Stimulated activated CD4-positive, alpha-beta T cell treated with anti-CD3 and anti-CD28 coated beads, Interleukin-12 subunit alpha, Interleukin-12 subunit beta, amount 100 ng/mL, for 24 hours (primary cell): Measurements from ENCODE around the gene TMEM86A.
A peak's percentile ranks its signal among the peaks of the same experiment; 100 is the strongest.
"Not testable (repeated sequence)": the region's sequence is repeated elsewhere in the genome, so short reads cannot be mapped to it uniquely, and the experiment has no call there.

Experiments used
- DNase-seq, 2 experiments: peaks; one replicate each; pipeline ENCODE4 v3.0.0-alpha.2; 2020; ENCODE audit warnings: low read depth in 2 of 2

The TMEM86A gene

GRCh38 chr11:18698341-18699268 lies at the start of gene TMEM86A:
TSS of gene TMEM86A (plus strand) at chr11:18698779. CDS start at chr11:18698887, 108 bp downstream.
- peak; percentile 79 to 87 for DNase-seq

DNA sequence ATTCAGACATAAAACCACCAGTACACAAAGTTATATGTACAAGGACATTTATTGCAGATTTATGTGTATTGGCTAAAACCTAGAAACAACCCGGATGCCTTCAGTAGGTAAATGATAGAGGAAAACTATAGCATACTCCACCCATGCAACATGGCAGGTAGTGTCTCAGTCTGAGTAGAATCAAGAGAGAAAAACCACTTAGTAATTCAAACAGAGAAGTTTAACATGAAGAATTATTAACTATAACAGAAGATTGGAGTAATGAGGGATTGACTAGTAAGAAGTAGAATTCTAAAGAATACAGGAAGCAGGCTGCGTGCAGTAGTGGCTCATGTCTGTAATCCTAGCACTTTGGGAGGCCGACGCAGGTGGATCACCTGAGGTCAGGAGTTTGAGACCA lies 48.2 kb upstream of the TMEM86A start:
- no peak for DNase-seq

DNA sequence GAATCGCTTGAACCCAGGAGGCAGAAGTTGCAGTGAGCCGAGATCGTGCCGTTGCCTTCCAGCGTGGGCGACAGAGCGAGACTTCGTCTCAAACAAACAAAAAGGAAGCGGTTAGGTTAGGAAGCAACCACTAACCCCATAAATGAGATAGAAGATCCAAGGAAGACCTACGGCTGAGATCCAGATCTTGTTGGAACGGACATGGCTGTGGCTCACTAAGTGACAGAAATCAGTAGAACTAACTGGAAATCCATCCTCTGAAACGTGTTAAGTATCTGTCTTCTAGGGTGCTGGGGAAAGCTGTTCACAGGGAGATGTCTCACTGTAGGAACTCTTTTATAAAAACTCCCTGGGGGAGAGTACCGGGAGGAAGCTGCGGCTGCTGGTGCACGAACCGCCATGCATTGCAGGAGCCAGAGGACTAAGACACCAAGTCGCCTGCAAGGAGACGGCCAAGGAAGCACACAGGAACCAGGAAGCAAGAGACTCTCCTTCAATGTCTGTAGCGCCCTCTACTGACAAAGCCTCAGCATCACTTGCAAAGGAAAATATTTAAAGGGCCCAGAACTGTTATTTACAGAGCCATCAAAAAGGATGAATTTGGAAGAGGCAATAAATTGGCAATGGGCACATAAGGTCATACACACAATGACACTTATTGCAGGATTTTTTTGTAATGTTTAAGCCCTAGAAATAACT lies 47.6 kb upstream of the TMEM86A start:
- DNase-seq = peak in 1 of 2 experiments; percentile 12

GRCh38 chr11:18657673-18658072 lies 40.9 kb upstream of the TMEM86A start:
- DNase-seq = no peak

DNA sequence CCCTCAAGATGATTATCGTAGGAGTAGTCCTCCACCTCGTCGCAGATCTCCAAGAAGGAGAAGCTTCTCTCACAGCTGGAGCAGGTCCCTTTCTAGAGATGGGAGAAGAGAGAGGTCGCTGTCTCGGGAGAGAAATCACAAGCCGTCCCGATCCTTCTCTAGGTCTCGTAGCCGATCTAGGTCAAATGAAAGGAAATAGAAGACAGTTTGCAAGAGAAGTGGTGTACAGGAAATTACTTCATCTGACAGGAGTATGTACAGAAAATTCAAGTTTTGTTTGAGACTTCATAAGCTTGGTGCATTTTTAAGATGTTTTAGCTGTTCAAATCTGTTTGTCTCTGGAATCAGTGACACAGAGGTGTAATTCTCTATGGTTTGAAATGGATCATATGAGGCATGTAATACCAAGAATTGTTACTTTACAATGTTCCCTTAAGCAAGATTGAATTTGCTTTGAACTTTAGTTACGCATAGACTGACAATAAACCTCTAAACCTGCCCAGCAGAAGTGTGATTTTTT lies 33.2 kb upstream of the TMEM86A start:
- not testable (repeated sequence) for DNase-seq

- DNase-seq = no peak
Measured at GRCh38 chr11:18668131-18668530, 30.4 kb upstream of the TMEM86A start.

DNA sequence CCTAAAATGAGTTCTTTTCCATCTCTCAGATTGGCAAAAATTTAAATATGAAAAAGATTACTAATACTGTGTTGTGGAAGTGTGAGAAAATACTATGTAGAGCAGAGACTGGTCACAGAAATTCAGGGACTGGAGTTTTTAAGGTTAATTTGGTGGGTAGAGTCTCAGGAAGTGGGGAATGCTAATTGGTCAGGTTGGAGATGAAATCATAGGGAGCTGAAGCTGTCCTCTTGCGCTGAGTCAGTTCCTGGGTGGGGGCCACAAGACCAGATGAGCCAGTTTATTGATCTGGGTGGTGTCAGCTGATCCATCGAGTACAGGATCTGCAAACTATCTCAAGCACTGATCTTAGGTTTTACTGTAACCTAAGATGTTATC lies 29.4 kb upstream of the TMEM86A start:
- DNase-seq = no peak

DNA sequence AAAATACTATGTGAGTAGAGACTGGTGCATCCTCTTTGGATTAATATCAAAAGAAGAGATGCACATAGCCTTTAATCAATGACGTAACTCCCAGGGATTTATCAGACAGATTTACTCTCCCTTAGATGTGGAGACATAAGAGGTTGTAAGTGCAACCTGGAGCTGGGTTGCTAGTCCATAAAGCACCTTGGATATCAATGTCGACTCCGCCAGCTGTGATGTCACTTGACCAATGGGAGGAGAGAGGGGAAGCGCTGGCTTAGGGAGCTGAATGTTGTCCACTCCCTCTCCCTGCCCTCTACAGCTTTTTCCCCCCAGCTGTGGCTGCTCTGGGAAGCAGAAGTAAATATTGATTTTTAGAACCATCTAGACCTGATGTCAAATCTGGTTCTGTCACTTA lies 28.9 kb upstream of the TMEM86A start:
- DNase-seq = no peak

GRCh38 chr11:18671246-18671645 lies 27.3 kb upstream of the TMEM86A start:
- no peak for DNase-seq

GRCh38 chr11:18672209-18672608 lies 26.4 kb upstream of the TMEM86A start:
- DNase-seq = peak in 1 of 2 experiments; percentile 6

DNA sequence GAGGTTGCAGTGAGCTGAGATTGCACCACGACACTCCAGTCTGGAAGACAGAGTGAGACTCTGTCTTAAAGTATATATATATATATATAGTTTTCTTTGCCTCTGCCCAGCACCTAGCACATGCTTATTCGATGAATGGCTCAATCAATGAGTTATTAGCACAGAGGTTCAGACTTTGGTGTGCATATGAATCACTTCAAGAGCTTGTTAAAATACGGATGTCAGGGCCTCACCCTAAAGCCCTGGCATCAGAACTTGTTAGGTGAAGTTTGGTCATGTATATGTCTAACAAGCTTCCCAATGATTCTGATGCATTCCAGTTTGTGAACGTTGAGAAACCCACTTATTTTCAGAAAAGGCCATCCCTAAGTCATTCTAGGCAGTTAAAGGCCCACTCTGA lies 21.8 kb upstream of the TMEM86A start:
- no peak for DNase-seq

GRCh38 chr11:18677560-18677959 lies 21.0 kb upstream of the TMEM86A start:
- no peak for DNase-seq

DNA sequence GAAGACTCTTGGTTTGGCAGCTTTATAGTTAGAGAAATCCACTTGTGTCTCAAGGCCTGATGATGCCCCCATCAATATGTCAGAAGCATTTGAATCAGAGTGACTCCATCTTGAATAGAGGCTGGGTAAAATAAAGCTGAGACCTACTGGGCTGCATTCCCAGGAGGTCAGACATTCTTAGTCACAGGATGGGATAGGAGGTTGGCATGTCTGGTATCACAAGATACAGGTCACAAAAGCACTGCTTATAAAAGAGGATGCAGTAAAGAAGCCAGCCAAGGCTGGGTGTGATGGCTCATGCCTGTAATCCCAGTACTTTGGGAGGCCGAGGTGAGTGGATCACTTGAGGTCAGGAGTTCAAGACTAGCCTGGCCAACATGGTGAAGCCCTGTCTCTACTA lies 16.6 kb upstream of the TMEM86A start:
- not testable (repeated sequence) for DNase-seq

- no peak for DNase-seq
Measured at GRCh38 chr11:18682466-18682865, 16.1 kb upstream of the TMEM86A start.

- no peak for DNase-seq
Measured at GRCh38 chr11:18684267-18684666, 14.3 kb upstream of the TMEM86A start.

- DNase-seq = not testable (repeated sequence)
Measured at GRCh38 chr11:18691467-18692140, 7.0 kb upstream of the TMEM86A start.

GRCh38 chr11:18692941-18693760 lies 5.4 kb upstream of the TMEM86A start:
- no peak for DNase-seq

- DNase-seq = no peak
Measured at GRCh38 chr11:18696638-18697225, 1.8 kb upstream of the TMEM86A start.

DNA sequence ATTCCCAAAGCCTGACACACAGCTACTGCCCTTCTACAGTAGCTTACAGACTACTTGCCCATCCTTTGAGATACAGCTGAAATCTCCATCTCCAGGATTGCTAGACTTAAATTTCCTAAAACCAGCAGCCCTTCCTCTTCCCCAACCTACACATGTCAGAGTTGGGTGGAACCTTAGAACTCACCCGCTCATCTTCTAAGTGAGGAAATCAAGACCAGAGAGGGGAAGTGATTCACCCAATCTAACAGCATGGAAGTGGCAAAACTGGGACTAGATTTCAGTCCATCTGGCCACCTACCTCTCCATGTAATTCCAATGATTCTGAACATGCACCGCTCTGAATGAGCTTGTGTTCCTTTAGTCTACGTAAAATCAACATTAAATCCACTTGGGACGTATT lies 1.0 kb upstream of the TMEM86A start:
- no peak for DNase-seq

- no peak for DNase-seq
Measured at GRCh38 chr11:18699269-18699596, 654 bp downstream of the TMEM86A start.

DNA sequence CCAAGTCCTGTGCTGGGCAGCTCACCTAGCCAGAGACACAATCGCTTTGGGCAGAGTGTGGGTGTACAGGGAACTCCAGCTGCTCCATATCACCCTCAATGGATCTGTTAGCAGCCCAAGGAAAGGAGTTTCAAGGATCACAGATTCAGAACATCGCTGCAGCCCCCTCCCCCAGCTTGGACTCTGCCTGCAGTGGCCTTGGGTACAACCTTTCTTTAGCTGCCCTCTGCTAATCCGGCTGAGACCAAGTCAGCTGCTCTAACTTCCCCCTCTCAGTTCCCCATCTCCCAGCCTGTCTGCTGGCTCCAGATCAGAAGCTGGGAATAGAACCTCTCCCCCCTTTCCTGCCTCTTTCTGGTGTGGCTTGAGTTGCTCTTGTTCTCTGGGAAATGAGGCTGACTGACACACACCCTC lies 1.3 kb downstream of the TMEM86A start:
- DNase-seq = no peak
